Liver (tissue), 9 donors: ENCODE measurements around the gene CDC37L1. TPM values are rescaled to one million over a fixed set of nuclear protein-coding genes. Genes with fewer than 3 reads are reported as not detected.

Experiments
- DNase-seq: peaks from one replicate; pipeline ENCODE4 v3.0.0-alpha.2; 2017; ENCODE audit warnings: low spot score
- H3K27ac ChIP-seq, 2 donors: one replicate each; pipeline ENCODE4 v1.7.0; 2013; ENCODE audit warnings: inconsistent platforms in 2 of 2, low read length in 2 of 2, control low read depth in 1 of 2, low read depth in 1 of 2, mild to moderate bottlenecking in 1 of 2
- H3K27me3 ChIP-seq, 4 donors: one replicate each; pipeline versions ENCODE4 v1.6.1 to v1.7.0; 2013; ENCODE audit warnings: low read length in 3 of 4, inconsistent platforms in 1 of 4, mild to moderate bottlenecking in 1 of 4, moderate library complexity in 1 of 4; ENCODE audit not compliant: control insufficient read depth in 4 of 4, insufficient read depth in 4 of 4
- H3K36me3 ChIP-seq, 4 donors: one replicate each; pipeline versions ENCODE4 v1.6.1 to v1.7.0; 2013; ENCODE audit warnings: low read length in 3 of 4, mild to moderate bottlenecking in 3 of 4, low read depth in 1 of 4, moderate library complexity in 1 of 4; ENCODE audit not compliant: control insufficient read depth in 4 of 4, insufficient read depth in 3 of 4
- H3K4me1 ChIP-seq, 4 donors: one replicate each; pipeline versions ENCODE4 v1.6.1 to v1.7.0; 2013; ENCODE audit warnings: low read length in 3 of 4, mild to moderate bottlenecking in 3 of 4, moderate library complexity in 1 of 4; ENCODE audit not compliant: control insufficient read depth in 4 of 4, insufficient read depth in 4 of 4
- H3K4me3 ChIP-seq, 3 donors: one replicate each; pipeline versions ENCODE4 v1.6.1 to v1.7.0; 2013; ENCODE audit warnings: low read length in 3 of 3, control low read depth in 1 of 3, low read depth in 1 of 3, mild to moderate bottlenecking in 1 of 3
- H3K9ac ChIP-seq, 2 donors: one replicate each; pipeline ENCODE4 v1.7.0; 2013; ENCODE audit warnings: low read length in 2 of 2, mild to moderate bottlenecking in 2 of 2, moderate library complexity in 2 of 2, control low read depth in 1 of 2, low read depth in 1 of 2
- H3K9me3 ChIP-seq, 4 donors: one replicate each; pipeline versions ENCODE4 v1.6.1 to v1.7.0; 2013; ENCODE audit warnings: low read length in 3 of 4; ENCODE audit not compliant: control insufficient read depth in 4 of 4
- EGR1 ChIP-seq, 2 donors: IDR thresholded peaks; 2 replicates each; pipeline ENCODE4 v1.6.1; 2016 to 2018; ENCODE audit warnings: antibody characterized with exemption in 2 of 2, low read depth in 2 of 2
- FOXA2 ChIP-seq: IDR thresholded peaks from 2 replicates; pipeline ENCODE4 v1.6.1; 2016; ENCODE audit warnings: antibody characterized with exemption
- GABPA ChIP-seq, 2 donors: IDR thresholded peaks in 1 of 2; conservative IDR thresholded peaks in 1 of 2; 2 replicates each; pipeline ENCODE4 v1.6.1; 2016; ENCODE audit warnings: antibody characterized with exemption in 2 of 2, mild to moderate bottlenecking in 1 of 2, moderate library complexity in 1 of 2
- JUND ChIP-seq, 2 donors: IDR thresholded peaks; 2 replicates each; pipeline ENCODE4 v1.6.1; 2016; ENCODE audit warnings: antibody characterized with exemption in 2 of 2
- NR2F2 ChIP-seq: IDR thresholded peaks from 2 replicates; pipeline ENCODE4 v1.6.1; 2016; ENCODE audit warnings: antibody characterized with exemption
- RAD21 ChIP-seq, 2 donors: IDR thresholded peaks; 2 replicates each; pipeline ENCODE4 v1.6.1; 2016; ENCODE audit warnings: antibody characterized with exemption in 2 of 2, mild to moderate bottlenecking in 2 of 2
- WGBS: extraction: QIAGEN DNeasy Blood & Tissue Kit; methylation state at CpG from one replicate; pipeline ENCODE4 v1.1.7; 2013; 5-methylcytosine and 5-hydroxymethylcytosine counted together
- polyA plus RNA-seq, 2 donors: library from polyadenylated mRNA; stranded (reverse) in 1 of 2; unstranded in 1 of 2; fragments of 200-250 nt in 1 of 2; fragments of >200 nt in 1 of 2; fragmentation: Nextera tagmentation in 1 of 2; extraction: Ambion mirVana in 1 of 2; gene quantifications; one replicate each; pipeline versions ENCODE4 v1.2.1 to v1.2.3, GENCODE V29; 2013 to 2015
- total RNA-seq, 2 donors: library from RNA; depleted of rRNA; stranded (reverse); fragments of >200 nt; gene quantifications; one replicate each; pipeline ENCODE4 v1.2.3, GENCODE V29; 2014
- TF ChIP-seq, protein P1 (sequence below): IDR thresholded peaks from 2 replicates; pipeline ENCODE4 v1.6.1; 2016; ENCODE audit warnings: antibody characterized with exemption, mild to moderate bottlenecking
- TF ChIP-seq, protein P2 (sequence below): IDR thresholded peaks from 2 replicates; pipeline ENCODE4 v1.6.1; 2016; ENCODE audit warnings: antibody characterized with exemption
- TF ChIP-seq, protein P3 (sequence below): IDR thresholded peaks from 2 replicates; pipeline ENCODE4 v1.6.1; 2016; ENCODE audit warnings: antibody characterized with exemption
- donor health status: healthy.
- donor health status: healthy.
- donor health status: healthy.
- donor health status: healthy.
- donor health status: healthy.

Gene CDC37L1
- total and polyA plus RNA-seq, 4 donors: 11.3 to 32.8 (median 19.4) TPM

DNA sequence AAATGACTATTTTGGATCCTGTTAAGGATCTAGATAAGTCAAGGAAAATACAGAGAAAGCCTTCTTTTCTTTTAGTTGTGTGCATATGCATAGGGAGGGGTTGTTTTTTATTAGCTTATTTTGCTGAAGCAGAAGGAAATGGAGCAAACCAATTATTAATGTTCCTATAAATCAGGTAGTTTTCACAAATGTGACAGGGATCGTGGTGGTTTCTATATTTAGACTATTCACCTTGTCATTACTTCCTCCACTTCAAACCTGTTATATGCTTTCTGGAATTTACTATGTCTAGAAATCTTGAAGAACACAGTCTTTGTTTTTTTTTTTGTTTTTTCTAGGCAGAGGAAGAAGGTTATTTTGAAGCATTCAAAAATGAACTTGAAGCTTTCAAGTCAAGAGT is 22.2 kb downstream of the CDC37L1 start:
- Histone ChIP-seq H3K36me3 (peaks cover 1 to 52% (median 51%) of the 10 kb centered on the region in 4 donors), H3K4me3 (no peak overlapping the region), H3K9ac (no peak overlapping the region), H3K4me1 (peaks cover 1 to 13% (median 6%) of the 10 kb centered on the region in 4 donors), H3K27ac (no peak overlapping the region), H3K9me3 (no peaks in the 10 kb centered on the region), H3K27me3 (no peaks in the 10 kb centered on the region)
- no peak for TF ChIP-seq FOXA2
- TF ChIP-seq, protein P1, sequence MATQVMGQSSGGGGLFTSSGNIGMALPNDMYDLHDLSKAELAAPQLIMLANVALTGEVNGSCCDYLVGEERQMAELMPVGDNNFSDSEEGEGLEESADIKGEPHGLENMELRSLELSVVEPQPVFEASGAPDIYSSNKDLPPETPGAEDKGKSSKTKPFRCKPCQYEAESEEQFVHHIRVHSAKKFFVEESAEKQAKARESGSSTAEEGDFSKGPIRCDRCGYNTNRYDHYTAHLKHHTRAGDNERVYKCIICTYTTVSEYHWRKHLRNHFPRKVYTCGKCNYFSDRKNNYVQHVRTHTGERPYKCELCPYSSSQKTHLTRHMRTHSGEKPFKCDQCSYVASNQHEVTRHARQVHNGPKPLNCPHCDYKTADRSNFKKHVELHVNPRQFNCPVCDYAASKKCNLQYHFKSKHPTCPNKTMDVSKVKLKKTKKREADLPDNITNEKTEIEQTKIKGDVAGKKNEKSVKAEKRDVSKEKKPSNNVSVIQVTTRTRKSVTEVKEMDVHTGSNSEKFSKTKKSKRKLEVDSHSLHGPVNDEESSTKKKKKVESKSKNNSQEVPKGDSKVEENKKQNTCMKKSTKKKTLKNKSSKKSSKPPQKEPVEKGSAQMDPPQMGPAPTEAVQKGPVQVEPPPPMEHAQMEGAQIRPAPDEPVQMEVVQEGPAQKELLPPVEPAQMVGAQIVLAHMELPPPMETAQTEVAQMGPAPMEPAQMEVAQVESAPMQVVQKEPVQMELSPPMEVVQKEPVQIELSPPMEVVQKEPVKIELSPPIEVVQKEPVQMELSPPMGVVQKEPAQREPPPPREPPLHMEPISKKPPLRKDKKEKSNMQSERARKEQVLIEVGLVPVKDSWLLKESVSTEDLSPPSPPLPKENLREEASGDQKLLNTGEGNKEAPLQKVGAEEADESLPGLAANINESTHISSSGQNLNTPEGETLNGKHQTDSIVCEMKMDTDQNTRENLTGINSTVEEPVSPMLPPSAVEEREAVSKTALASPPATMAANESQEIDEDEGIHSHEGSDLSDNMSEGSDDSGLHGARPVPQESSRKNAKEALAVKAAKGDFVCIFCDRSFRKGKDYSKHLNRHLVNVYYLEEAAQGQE: no peak
- 85% methylated on average over 1 of the region's 1 CpG for WGBS
- DNase-seq: no peak

DNA sequence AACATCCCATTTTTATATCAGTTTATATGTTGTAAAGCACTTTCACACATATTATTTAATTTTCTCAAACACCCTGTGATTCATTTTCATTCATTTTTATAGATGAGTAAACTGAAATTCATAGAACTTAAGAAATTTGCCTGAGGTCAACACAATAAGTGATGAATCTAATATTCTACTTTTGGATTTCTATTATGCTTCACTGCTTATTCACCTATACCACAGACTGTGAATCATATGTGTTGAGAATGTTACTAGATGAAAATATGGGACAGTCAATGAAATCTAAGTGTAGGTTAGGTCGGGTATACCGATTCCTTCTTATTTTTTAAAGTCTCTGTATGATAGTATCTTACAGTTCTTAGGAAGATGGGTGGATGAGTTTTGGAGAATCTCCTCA is 24.8 kb downstream of the CDC37L1 start:
- Histone ChIP-seq H3K9ac (no peak overlapping the region), H3K4me1 (peaks cover 0 to 10% (median 5%) of the 10 kb centered on the region in 4 donors), H3K9me3 (no peaks in the 10 kb centered on the region), H3K4me3 (no peak overlapping the region), H3K27me3 (no peaks in the 10 kb centered on the region), H3K27ac (no peak overlapping the region), H3K36me3 (peaks cover 0 to 41% (median 37%) of the 10 kb centered on the region in 4 donors)
- DNase-seq: no peak
- 95% methylated on average over 2 of the region's 2 CpGs for WGBS
- TF ChIP-seq, protein P2, sequence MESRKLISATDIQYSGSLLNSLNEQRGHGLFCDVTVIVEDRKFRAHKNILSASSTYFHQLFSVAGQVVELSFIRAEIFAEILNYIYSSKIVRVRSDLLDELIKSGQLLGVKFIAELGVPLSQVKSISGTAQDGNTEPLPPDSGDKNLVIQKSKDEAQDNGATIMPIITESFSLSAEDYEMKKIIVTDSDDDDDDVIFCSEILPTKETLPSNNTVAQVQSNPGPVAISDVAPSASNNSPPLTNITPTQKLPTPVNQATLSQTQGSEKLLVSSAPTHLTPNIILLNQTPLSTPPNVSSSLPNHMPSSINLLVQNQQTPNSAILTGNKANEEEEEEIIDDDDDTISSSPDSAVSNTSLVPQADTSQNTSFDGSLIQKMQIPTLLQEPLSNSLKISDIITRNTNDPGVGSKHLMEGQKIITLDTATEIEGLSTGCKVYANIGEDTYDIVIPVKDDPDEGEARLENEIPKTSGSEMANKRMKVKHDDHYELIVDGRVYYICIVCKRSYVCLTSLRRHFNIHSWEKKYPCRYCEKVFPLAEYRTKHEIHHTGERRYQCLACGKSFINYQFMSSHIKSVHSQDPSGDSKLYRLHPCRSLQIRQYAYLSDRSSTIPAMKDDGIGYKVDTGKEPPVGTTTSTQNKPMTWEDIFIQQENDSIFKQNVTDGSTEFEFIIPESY: no peak
- TF ChIP-seq GABPA (IDR thresholded peaks at IDR 0.05 in 1 of 2, conservative IDR thresholded peaks at IDR 0.05 in 1 of 2) (no peak), RAD21 (IDR thresholded peaks at IDR 0.05) (no peak), FOXA2 (no peak), NR2F2 (no peak), EGR1 (IDR thresholded peaks at IDR 0.05; ENCODE audit: low read depth in 2 of 2) (no peak), JUND (IDR thresholded peaks at IDR 0.05) (no peak)
- TF ChIP-seq, protein P3, sequence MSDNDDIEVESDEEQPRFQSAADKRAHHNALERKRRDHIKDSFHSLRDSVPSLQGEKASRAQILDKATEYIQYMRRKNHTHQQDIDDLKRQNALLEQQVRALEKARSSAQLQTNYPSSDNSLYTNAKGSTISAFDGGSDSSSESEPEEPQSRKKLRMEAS: no peak
- TF ChIP-seq, protein P1: no peak
